OCI-LY3 (cell line): ENCODE results near the gene MTCL3.

Experiments used
- CTCF ChIP-seq: fragments of 200-600, 300-600 bp; sonication (generic); IDR thresholded peaks from 2 replicates; pipeline ENCODE4 v1.5.1; 2014; ENCODE audit warnings: antibody characterized with exemption, low read length, low read depth
- EZH2phosphoT487 ChIP-seq: fragments of 200-600 bp; shearing (Covaris generic); IDR thresholded peaks from 2 replicates; pipeline ENCODE4 v1.6.1; 2018; ENCODE audit warnings: antibody characterized with exemption, mixed run types, low read depth

- no peak for TF ChIP-seq CTCF
- no peak for TF ChIP-seq EZH2phosphoT487
These were observed 3.8 kb downstream of the MTCL3 start for GRCh38 chr6:127515234-127515793.
